Raji (cell line): Measurements from ENCODE around the gene HOXD10.

Source experiments
- POLR2A ChIP-seq: IDR thresholded peaks from 2 replicates; pipeline ENCODE4 v1.6.1; 2011; ENCODE audit warnings: low read depth, low read length, control low read depth; ENCODE audit not compliant: insufficient read depth

Gene HOXD10

GRCh38 chr2:176115883-176116813, at the start of gene HOXD10:
HOXD10 (plus strand) TSS chr2:176116778; CDS start chr2:176116834, 56 bp downstream.
- TF ChIP-seq POLR2A = no peak

GRCh38 chr2:176067589-176068418, 48.8 kb upstream of the HOXD10 start:
- no peak for TF ChIP-seq POLR2A

- no peak for TF ChIP-seq POLR2A
These were observed 48.2 kb upstream of the HOXD10 start for GRCh38 chr2:176068419-176068832.

- TF ChIP-seq POLR2A = no peak
These were observed 45.0 kb upstream of the HOXD10 start for GRCh38 chr2:176071330-176072291.

- TF ChIP-seq POLR2A = no peak
These were observed 44.3 kb upstream of the HOXD10 start for GRCh38 chr2:176072292-176072669.

GRCh38 chr2:176072951-176073904, 43.4 kb upstream of the HOXD10 start:
- TF ChIP-seq POLR2A = no peak

- no peak for TF ChIP-seq POLR2A
These were observed 41.6 kb upstream of the HOXD10 start for GRCh38 chr2:176074919-176075425.

- TF ChIP-seq POLR2A = no peak
These were observed 41.1 kb upstream of the HOXD10 start for GRCh38 chr2:176075481-176075880.

GRCh38 chr2:176076063-176076462, 40.5 kb upstream of the HOXD10 start:
- TF ChIP-seq POLR2A = no peak

- no peak for TF ChIP-seq POLR2A
These were observed 39.8 kb upstream of the HOXD10 start for GRCh38 chr2:176076796-176077195.

- no peak for TF ChIP-seq POLR2A
These were observed 37.9 kb upstream of the HOXD10 start for GRCh38 chr2:176078541-176079284.

- TF ChIP-seq POLR2A = no peak
These were observed 37.2 kb upstream of the HOXD10 start for GRCh38 chr2:176079285-176079830.
